Stomach smooth muscle (tissue), 2 donors: ENCODE measurements around the gene CASP9.
"Not testable (repeated sequence)": the region's sequence is repeated elsewhere in the genome, so short reads cannot be mapped to it uniquely, and the experiment has no call there.

Source experiments
- H3K27ac ChIP-seq: one replicate; pipeline ENCODE4 v1.7.0; 2013; ENCODE audit warnings: mild to moderate bottlenecking, low read length, inconsistent platforms
- H3K27me3 ChIP-seq, 2 donors: one replicate each; pipeline ENCODE4 v1.7.0; 2013; ENCODE audit warnings: low read length in 2 of 2; ENCODE audit not compliant: insufficient read depth in 2 of 2, control insufficient read depth in 1 of 2
- H3K36me3 ChIP-seq, 2 donors: one replicate each; pipeline ENCODE4 v1.7.0; 2013; ENCODE audit warnings: low read length in 2 of 2; ENCODE audit not compliant: control insufficient read depth in 2 of 2, insufficient read depth in 2 of 2
- H3K4me1 ChIP-seq: one replicate; pipeline ENCODE4 v1.7.0; 2013; ENCODE audit warnings: low read length; ENCODE audit not compliant: control insufficient read depth, insufficient read depth
- H3K4me3 ChIP-seq, 2 donors: one replicate each; pipeline ENCODE4 v1.7.0; 2013; ENCODE audit warnings: low read length in 2 of 2
- H3K9ac ChIP-seq, 2 donors: one replicate each; pipeline ENCODE4 v1.7.0; 2013; ENCODE audit warnings: low read length in 2 of 2, mild to moderate bottlenecking in 1 of 2
- H3K9me3 ChIP-seq, 2 donors: one replicate each; pipeline ENCODE4 v1.7.0; 2013; ENCODE audit warnings: low read length in 2 of 2; ENCODE audit not compliant: control insufficient read depth in 2 of 2
- donor health status: healthy.
- donor health status: Pancreatic carcinoma.

Gene CASP9

GRCh38 chr1:15479654-15480347, 44.2 kb downstream of the CASP9 start:
- no peaks in the 10 kb centered on the region for H3K36me3 ChIP-seq
- no peaks in the 10 kb centered on the region for H3K4me1 ChIP-seq
- H3K4me3 ChIP-seq: no peak overlapping the region
- H3K27ac ChIP-seq: no peak overlapping the region
- no peak overlapping the region for H3K9ac ChIP-seq
- no peaks in the 10 kb centered on the region for H3K9me3 ChIP-seq
- H3K27me3 ChIP-seq: no peaks in the 10 kb centered on the region

GRCh38 chr1:15477646-15478212, 46.3 kb downstream of the CASP9 start:
- no peak overlapping the region for H3K27ac ChIP-seq

GRCh38 chr1:15476927-15477326, 47.1 kb downstream of the CASP9 start:
- no peak overlapping the region for H3K27ac ChIP-seq
- H3K9ac ChIP-seq: no peak overlapping the region
- H3K4me1 ChIP-seq: no peaks in the 10 kb centered on the region
- no peaks in the 10 kb centered on the region for H3K27me3 ChIP-seq
- H3K36me3 ChIP-seq: no peaks in the 10 kb centered on the region
- no peak overlapping the region for H3K4me3 ChIP-seq
- H3K9me3 ChIP-seq: no peaks in the 10 kb centered on the region

More at GRCh38 chr1:15477646-15478212, 46.3 kb downstream of the CASP9 start:
- no peaks in the 10 kb centered on the region for H3K4me1 ChIP-seq
- no peaks in the 10 kb centered on the region for H3K36me3 ChIP-seq
- no peak overlapping the region for H3K4me3 ChIP-seq
- no peaks in the 10 kb centered on the region for H3K27me3 ChIP-seq
- H3K9me3 ChIP-seq: no peaks in the 10 kb centered on the region
- H3K9ac ChIP-seq: no peak overlapping the region

- no peaks in the 10 kb centered on the region for H3K4me1 ChIP-seq
- no peak within 1 kb of the TSS for H3K27ac ChIP-seq
- no peaks in the 10 kb centered on the region for H3K9me3 ChIP-seq
- H3K36me3 ChIP-seq: no peaks in the 10 kb centered on the region
- no peaks in the 10 kb centered on the region for H3K27me3 ChIP-seq
- no peak within 1 kb of the TSS for H3K4me3 ChIP-seq
- H3K9ac ChIP-seq: no peak within 1 kb of the TSS
Measured at GRCh38 chr1:15475752-15476314, 48.2 kb downstream of the CASP9 start, which contains the start of gene CELA2B. Gene CELA2B, plus strand, starts transcription at chr1:15476104. Its CDS starts 22 bp downstream, at chr1:15476126.

- Histone ChIP-seq H3K4me1 (peaks cover 11% of the 10 kb centered on the region), H3K27ac (no peak overlapping the region), H3K4me3 (no peak overlapping the region), H3K9me3 (no peaks in the 10 kb centered on the region), H3K36me3 (no peaks in the 10 kb centered on the region), H3K27me3 (no peaks in the 10 kb centered on the region), H3K9ac (no peak overlapping the region)
Measured at GRCh38 chr1:15472587-15472986, 51.4 kb downstream of the CASP9 start.

GRCh38 chr1:15471723-15472122, 52.3 kb downstream of the CASP9 start:
- not testable (repeated sequence) for H3K4me3 ChIP-seq, H3K36me3 ChIP-seq, H3K27me3 ChIP-seq, H3K27ac ChIP-seq, H3K9me3 ChIP-seq, H3K9ac ChIP-seq
- peaks cover 11% of the 10 kb centered on the region for H3K4me1 ChIP-seq

- not testable (repeated sequence) for H3K27ac ChIP-seq, H3K9me3 ChIP-seq, H3K4me3 ChIP-seq, H3K36me3 ChIP-seq, H3K9ac ChIP-seq, H3K27me3 ChIP-seq
- peaks cover 11% of the 10 kb centered on the region for H3K4me1 ChIP-seq
Measured at GRCh38 chr1:15471067-15471466, 52.9 kb downstream of the CASP9 start.

GRCh38 chr1:15469821-15470448, 54.1 kb downstream of the CASP9 start:
- peak overlapping the region; percentile 18 for H3K27ac ChIP-seq
- not testable (repeated sequence) for H3K27me3 ChIP-seq, H3K9me3 ChIP-seq, H3K36me3 ChIP-seq, H3K4me3 ChIP-seq, H3K9ac ChIP-seq
- peaks cover 11% of the 10 kb centered on the region for H3K4me1 ChIP-seq

- Histone ChIP-seq H3K27ac (peak overlapping the region; percentile 18), H3K27me3 (no peaks in the 10 kb centered on the region), H3K9ac (no peak overlapping the region), H3K36me3 (no peaks in the 10 kb centered on the region), H3K9me3 (no peaks in the 10 kb centered on the region), H3K4me3 (no peak overlapping the region), H3K4me1 (peaks cover 11% of the 10 kb centered on the region)
Measured at GRCh38 chr1:15469361-15469760, 54.7 kb downstream of the CASP9 start.

- Histone ChIP-seq H3K36me3 (no peaks in the 10 kb centered on the region), H3K9me3 (no peaks in the 10 kb centered on the region), H3K27ac (no peak overlapping the region), H3K4me1 (peaks cover 11% of the 10 kb centered on the region), H3K27me3 (no peaks in the 10 kb centered on the region), H3K4me3 (no peak overlapping the region), H3K9ac (no peak overlapping the region)
Measured at GRCh38 chr1:15468145-15468544, 55.9 kb downstream of the CASP9 start.
